Superior temporal gyrus (tissue), 1 donor: ENCODE measurements around the gene C15orf40.
A peak's percentile ranks its signal among the peaks of the same experiment; 100 is the strongest.
"Not testable (repeated sequence)": the region's sequence is repeated elsewhere in the genome, so short reads cannot be mapped to it uniquely, and the experiment has no call there.

ENCODE experiments used
- DNase-seq: peaks from one replicate; pipeline ENCODE4 v3.0.0-alpha.2; 2016; ENCODE audit errors: extremely low spot score

C15orf40 gene

DNA sequence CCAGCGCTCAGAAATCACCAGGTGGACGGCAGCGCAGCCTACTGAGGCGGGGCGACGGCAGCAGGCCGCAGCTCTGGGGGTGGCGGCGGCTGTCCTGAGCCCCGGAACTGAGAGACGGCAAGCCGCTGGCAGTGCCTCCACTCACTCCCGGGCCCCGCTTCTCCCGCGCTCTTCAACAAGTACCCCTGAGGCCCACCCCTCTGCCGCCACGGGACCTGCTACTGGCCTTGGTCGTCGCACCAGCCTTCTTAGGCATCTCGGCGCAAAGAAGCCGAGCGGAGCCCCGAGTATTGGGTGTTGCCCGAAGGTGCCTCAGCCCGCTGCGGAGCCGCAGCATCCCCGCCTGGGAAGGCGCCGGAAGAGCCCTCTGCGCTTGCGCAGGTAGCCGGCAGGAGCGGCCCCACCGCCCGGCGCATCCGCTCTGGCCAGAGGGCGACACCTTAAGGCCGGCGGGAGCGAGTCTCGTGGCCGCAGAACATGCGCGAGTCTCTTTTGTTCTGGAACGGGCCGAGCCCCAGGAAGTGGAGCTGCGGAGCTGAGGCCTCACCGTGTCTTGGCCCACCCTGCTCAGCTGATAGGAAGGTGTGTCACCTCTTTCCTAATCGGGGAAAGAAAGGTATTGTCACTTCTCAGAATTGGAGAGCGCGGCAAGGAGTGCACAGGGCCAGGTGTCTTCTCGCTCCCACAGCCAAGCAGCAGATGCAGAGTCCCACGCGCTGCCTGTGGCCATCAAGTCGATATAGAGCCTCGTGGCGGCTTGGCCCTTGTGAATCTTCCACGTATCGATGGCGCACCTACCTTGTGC lies at the start of gene C15orf40:
TSS of gene C15orf40 (minus strand) at position 369 of the 805 bp plus-strand sequence. CDS start at position 337, 32 bp downstream.
- peak; percentile 93 for DNase-seq

DNA sequence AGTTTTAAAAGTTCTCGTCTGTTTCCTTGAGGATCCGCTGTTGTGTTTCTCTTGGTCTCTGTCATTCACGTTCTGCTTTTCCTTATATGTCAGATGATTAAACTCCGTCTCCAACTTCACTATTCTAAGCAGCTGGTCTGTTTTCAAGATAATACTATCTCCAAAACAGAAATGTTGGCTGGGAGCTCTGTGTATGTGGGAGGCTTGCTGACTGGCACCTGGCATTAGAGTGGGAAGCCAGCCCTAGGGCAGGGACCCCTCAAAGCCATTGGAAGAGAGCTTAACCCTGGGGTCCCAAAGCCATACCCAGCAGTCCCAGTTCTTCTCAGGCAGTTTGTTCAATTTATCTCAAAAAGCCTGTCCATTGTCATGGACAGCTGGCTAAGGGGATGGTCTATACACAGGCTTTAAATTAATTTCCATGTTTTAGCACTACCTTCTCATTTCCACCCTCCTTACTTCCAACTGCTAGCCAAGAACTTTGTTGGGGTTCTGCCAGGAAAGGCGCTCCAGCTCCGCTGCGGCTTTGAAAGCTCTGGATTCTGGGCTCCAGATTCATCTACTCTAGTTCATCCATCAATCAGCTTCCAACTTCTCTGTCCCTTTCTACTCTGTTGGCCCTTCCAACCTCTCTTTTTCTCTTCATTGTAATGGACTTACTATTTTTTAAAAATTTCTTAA lies 46.4 kb upstream of the C15orf40 start:
- no peak for DNase-seq

GRCh38 chr15:83057002-83057401 lies 45.6 kb upstream of the C15orf40 start:
- no peak for DNase-seq

DNA sequence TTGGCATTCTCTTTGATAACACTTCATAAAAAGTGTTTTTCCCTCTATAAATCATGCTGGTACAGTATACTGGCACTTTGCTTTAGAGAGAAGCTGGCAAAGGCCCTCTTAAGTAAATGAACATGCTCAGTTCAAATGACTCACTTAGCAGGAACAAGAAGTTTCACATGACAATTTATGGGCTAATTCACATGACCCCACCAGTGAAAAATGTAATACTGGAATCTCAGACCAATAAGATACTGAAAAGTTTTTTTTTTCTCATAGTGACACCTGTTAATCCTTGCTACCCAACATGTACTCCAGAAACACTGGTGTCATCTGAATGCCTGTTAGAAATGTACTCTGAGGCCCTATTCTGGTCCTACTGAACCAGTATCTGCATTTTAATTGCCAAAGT lies 41.7 kb upstream of the C15orf40 start:
- DNase-seq = no peak

GRCh38 chr15:83046558-83047127 lies 35.2 kb upstream of the C15orf40 start:
- no peak for DNase-seq

DNA sequence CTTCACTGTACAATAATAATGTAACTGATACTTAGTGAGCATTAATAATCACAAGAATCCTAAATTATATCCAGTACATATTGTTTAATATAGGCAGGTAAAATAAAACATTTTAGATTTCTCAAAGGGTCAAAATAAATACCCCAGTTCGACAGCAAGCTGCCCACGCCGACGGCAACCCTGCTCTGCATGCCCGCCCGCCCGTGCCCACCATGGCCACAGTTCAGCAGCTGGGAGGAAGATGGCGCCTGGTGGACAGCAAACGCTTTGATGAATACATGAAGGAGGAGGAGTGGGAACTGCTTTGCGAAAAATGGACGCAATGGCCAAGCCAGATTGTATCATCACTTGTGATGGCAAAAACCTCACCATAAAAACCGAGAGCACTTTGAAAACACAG lies 32.7 kb upstream of the C15orf40 start:
- no peak for DNase-seq

DNA sequence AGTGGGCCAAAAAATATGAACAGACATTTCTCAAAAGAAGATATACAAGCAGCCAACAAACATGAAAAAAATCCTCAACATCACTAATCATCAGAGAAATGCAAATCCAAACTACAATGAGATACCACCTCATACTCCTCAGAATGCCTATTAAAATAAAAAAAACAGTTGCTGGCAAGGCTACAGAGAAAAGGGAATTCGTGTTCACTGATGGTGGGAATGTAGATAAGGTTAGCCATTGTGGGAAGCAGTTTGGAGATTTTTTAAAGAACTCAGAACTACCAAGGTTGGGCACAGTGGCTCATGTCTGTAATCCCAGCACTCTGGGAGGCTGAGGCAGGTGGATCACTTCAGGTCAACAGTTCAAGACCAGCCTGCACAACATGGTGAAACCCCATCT lies 27.8 kb upstream of the C15orf40 start:
- no peak for DNase-seq

DNA sequence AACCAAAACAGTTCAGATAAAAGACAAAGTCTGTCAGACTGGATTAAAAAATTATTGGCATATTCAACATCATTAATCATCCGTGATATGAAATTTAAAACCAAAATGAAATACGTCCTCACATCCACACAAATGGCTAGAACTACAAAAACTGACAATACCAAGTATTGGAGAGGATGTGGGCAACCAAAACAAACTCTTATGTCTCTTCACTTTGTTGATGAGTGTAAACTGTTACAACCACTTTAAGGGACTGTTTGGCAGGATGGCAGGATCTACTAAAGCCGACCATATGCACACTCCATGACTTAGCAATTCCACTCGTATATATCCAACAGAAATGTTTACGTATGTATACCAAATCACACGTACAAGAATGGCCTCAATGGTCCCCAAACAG lies 24.8 kb upstream of the C15orf40 start:
- DNase-seq = no peak

DNA sequence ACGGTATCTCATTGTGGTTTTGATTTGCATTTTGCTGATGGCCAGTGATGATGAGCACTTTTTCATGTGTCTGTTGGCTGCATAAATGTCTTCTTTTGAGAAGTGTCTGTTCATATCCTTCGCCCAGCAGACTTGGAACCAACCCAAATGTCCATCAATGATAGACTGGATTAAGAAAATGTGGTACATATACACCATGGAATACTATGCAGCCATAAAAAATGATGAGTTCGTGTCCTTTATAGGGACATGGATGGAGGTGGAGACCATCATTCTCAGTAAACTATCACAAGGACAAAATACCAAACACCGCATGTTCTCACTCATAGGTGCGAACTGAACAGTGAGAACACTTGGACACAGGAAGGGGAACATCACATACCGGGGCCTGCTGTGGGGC lies 19.8 kb upstream of the C15orf40 start:
- DNase-seq = not testable (repeated sequence)

- DNase-seq = no peak
These were observed 18.6 kb upstream of the C15orf40 start for GRCh38 chr15:83030021-83030420.

DNA sequence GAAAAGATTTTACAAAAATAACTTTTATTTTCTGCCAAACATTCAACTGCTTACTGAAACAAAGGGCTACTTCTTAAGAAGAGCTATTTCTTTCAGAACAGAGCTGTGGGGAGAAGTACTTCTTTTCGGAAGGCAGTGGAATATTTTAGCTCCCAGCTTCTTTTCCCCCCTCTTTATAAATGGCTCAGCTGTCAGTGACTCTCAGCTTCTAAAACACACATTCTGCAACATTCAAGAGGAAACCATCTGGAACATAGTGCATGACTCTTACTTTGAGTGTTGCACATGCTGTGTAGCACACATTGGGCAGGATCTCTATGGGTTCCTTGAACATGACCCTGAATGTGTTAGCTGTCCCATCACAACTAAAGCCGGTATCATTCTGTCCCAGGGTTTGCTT lies 7.0 kb upstream of the C15orf40 start:
- DNase-seq = peak; percentile 41

DNA sequence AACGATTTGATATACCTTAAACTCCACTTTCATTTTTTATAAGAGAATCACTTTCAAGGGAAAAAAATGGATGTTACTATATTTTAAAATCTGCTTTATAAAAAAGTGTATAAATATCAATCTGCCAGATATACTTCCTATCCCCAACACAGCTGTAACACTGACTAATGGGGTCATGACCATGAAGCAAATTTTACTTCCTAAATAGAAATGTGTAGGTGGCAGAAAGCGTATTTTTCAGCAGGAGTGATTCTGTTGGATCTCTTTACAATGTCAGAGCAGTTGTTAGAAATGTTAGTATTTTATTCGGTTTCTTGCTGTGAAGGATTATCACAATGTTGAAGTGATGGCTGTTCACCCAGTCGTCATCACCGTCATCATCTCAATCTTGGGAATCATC lies 5.5 kb upstream of the C15orf40 start:
- DNase-seq = no peak

GRCh38 chr15:83015361-83015760 lies 3.9 kb upstream of the C15orf40 start:
- DNase-seq = no peak

DNA sequence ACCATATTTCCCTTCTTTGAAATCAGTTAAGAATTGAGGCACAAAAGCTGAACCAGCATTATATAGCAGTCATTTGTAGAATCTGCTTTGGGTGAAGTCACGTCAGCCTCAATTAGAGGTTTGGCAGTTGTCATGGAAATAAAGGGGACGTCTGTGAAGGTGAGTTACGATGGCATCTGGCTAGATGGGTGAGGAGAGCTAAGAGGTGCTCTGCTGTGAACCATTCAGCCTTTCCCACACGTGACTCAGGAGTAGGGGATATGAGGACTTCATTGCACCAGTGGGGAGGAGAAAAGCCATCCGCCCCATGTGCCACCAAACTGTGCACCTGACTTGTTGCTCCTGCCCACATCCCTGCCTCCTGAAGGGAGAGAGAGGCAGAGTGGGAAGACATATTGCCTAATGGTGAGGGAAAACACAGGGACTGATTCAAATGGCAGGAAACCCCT lies 2.8 kb upstream of the C15orf40 start:
- no peak for DNase-seq

DNA sequence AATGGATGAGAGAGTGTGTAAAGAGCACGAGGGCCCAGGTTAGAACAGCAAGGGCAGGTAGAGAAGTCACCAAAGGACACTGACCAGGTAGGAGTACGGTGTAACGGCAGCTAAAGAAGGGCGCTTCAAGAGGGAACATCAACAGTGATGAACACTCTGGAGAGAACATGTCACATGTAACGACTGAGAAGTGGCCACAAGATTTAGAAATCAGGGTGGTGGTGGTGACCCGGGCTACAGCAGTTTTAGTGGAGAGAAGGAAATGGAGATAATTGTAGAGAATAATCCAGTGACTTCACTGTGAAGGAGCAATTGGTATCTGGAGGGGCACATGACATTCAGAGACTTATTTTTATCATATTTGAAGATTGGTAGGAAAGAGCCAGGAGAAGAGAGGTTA lies 1.2 kb upstream of the C15orf40 start:
- DNase-seq = no peak

GRCh38 chr15:83012076-83012426 lies 612 bp upstream of the C15orf40 start:
- no peak for DNase-seq

- DNase-seq = peak; percentile 84
These were observed 649 bp downstream of the C15orf40 start for GRCh38 chr15:83010709-83011270.

- not testable (repeated sequence) for DNase-seq
These were observed 10.8 kb downstream of the C15orf40 start for GRCh38 chr15:83000672-83001031.

- DNase-seq = peak; percentile 83
These were observed 11.4 kb downstream of the C15orf40 start for GRCh38 chr15:82999905-83000671.

DNA sequence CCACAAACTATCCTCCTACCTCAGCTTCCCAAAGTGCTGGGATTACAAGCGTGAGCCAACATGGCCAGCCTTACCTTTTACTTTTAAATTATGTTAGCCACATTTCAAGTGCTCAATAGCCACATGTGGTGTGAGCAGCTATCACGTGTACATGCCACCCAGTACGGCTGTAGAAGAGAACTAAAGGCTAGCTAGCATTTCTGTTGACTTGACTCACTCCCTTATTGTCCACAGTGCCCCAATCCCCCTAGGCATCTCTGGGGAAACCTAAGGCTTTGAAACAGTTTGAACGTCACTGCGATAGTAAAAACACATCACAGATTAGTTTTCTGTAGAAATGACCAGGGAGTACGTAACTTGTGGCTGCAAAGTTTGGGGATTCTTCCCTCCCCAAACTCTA lies 12.0 kb downstream of the C15orf40 start:
- DNase-seq = no peak

GRCh38 chr15:82995938-82996337 lies 15.5 kb downstream of the C15orf40 start:
- DNase-seq = no peak

DNA sequence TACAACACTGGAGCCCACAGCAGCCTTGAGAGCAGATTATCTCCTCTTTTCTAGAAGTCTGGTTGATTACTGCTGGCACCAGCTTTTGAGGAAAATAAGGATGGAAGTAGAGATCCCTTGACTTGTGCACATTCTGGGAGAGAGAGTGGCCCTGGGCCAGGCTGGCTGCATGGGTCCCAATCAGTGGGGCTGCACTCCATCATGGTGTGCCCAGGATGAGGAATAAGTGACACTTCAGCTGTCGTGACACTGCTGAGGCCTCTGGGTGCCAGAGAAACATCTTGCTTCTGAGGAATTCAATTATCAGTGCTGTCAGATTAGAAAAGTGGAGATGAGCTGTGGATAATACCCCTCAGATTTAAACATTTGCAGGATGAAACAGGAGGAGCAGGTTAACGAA lies 16.4 kb downstream of the C15orf40 start:
- no peak for DNase-seq
